ENCODE results near the gene SCRN1.

Gene SCRN1

DNA sequence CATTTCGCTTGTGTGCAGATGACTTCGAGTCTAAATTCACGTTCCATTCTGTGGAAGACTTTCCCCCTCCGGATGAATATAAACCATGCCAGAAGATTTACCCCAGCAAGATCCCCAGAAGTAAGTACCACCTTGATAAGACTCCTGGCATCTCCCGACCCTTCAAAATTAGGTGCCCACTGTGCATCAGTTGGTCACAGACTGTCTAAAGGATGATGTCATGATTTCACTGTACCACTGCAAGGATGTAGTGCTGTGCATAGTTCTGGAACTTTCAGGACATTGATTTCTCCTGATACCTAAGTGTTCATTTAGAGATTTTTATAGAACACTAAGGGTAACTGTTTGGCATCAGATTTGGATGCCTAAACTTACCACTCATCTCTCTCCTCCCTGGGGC is 100.3 kb downstream of the SCRN1 start:
- ChIA-PET CTCF (no interaction called here), POLR2A (no interaction called here)
- TF ChIP-seq CTCF (IDR thresholded peaks at IDR 0.05; ENCODE audit: control extremely low read depth, extremely low read depth, low read depth, missing control alignments) = no peak
- DNase-seq (ENCODE audit: extremely low spot score) = no peak

DNA sequence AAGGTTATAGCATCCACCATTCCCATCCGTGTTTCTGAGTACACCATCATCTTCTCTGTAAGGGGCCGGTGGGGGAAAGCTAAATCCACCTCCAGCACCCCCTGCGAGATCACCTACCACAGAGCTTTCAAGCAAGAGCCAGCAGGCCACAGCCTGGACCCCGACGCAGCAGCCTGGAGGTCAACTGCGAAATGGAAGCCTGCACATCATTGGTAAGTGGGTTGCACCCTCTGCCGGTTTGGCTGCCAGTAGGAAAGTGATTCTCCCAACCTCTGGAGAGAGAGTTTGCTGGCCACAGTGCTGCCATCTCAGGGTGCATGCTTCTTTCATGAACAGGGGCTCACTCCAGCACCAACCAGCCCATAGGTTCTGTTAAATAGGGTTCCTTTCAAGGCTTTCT is 101.6 kb downstream of the SCRN1 start:
- ChIA-PET CTCF (no interaction called here), POLR2A (no interaction called here)
- TF ChIP-seq CTCF (IDR thresholded peaks at IDR 0.05; ENCODE audit: control extremely low read depth, extremely low read depth, low read depth, missing control alignments) = no peak
- DNase-seq (ENCODE audit: extremely low spot score) = no peak

DNA sequence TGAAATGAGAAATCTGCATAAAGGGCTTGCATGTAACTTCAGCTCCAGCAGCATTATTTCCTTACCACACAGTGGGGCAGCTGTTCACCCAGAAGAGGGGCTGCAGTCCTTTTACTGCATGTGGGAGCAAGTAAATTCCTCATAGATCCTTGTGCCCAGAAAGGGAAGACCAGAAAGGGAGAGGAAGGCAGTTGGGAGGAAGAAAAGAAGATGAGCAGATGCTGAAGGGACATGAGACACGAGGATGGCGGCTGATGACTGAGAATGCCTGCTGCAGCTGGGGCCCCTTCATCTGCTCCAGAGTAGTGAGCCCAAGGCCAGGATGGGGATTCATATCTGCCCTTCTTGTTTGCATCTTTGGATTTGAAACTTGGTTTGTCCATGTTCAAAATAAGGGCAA is 102.8 kb downstream of the SCRN1 start:
- ChIA-PET POLR2A (no interaction called here), CTCF (no interaction called here)
- TF ChIP-seq CTCF (IDR thresholded peaks at IDR 0.05; ENCODE audit: control extremely low read depth, extremely low read depth, low read depth, missing control alignments) = no peak
- DNase-seq (ENCODE audit: extremely low spot score) = no peak

DNA sequence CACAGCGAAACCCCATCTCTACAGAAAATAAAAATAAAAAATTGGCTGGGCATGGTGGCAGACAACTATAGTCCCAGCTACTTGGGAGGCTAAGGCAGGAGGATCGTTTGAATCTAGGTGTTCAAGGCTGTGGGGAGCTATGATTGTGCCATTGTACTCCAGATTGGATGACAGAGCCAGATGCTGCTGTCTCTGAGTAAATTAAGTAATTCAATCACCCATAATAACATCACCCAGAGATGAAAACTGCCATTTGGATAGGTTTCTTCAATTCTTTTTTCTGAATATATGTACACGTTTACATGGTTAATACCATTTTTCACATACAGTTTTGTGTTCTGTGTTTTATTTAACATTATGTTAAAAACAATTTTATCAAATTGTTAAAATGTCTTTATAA is 104.0 kb downstream of the SCRN1 start:
- no peak for TF ChIP-seq CTCF (IDR thresholded peaks at IDR 0.05; ENCODE audit: control extremely low read depth, extremely low read depth, low read depth, missing control alignments)
- no peak for DNase-seq (ENCODE audit: extremely low spot score)
- ChIA-PET CTCF (interaction anchor here (1.8 kb wide), 1 partner anchor 176 kb away, joined by 4 read pairs; no protein-coding TSS in a partner anchor), POLR2A (no interaction called here)

DNA sequence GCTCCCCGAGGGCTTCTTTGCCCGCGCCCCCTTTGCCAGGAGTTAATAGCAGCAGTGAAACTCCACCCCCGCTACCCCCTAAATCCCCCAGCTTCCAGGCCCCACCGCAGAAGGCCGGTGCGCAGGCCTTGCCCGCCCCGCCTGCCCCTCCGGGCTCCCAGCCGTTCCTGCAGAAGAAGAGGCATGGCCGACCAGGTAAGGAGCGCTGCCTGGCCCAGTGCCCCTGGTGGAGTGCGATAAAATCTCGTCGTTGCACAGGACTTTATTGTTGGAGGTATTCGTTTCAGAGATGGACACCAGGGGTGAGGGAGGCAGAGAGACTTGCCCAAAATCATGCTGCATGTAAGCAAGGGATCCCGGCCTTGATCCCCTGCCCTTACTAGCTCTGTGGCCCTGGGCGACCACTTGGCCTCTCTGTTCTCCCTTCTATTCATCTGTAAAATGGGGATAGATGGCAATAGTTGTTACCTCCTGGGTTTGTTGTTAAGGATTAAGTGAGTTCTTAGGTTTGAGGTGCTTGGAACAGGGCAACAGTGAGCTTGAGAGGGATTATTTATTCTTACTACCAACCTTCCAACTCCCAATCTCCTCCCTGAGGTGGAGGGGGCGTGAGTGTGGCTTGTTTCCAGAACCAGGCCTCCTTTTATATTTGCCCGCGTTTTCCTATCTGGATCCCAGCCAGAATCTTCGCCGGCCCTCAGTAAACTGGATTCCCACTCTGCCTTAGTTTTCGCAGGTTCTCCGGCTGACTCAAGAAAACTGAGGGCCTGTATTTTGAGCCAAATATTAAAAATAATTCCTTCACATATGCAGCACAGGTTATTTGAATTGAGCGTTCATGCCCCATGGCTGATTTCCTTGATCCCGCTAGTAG is 105.0 kb downstream of the SCRN1 start:
- CTCF ChIA-PET = interaction anchor here (1.8 kb wide), 1 partner anchor 177 kb away, joined by 4 read pairs; no protein-coding TSS in a partner anchor
- POLR2A ChIA-PET = no interaction called here

More for the DNA sequence above, 105.0 kb downstream of the SCRN1 start:
- DNase-seq (ENCODE audit: extremely low spot score) = no peak
- no peak for TF ChIP-seq CTCF (IDR thresholded peaks at IDR 0.05; ENCODE audit: control extremely low read depth, extremely low read depth, low read depth, missing control alignments)

Measured in GM10248 (cell line).